Cortex of kidney (tissue), 1 donor: ENCODE data around the gene CFAP92.

Experiments
- DNase-seq: peaks from one replicate; lab custom pipeline; 2025; lab: John Stamatoyannopoulos, UW

Gene CFAP92, protein sequence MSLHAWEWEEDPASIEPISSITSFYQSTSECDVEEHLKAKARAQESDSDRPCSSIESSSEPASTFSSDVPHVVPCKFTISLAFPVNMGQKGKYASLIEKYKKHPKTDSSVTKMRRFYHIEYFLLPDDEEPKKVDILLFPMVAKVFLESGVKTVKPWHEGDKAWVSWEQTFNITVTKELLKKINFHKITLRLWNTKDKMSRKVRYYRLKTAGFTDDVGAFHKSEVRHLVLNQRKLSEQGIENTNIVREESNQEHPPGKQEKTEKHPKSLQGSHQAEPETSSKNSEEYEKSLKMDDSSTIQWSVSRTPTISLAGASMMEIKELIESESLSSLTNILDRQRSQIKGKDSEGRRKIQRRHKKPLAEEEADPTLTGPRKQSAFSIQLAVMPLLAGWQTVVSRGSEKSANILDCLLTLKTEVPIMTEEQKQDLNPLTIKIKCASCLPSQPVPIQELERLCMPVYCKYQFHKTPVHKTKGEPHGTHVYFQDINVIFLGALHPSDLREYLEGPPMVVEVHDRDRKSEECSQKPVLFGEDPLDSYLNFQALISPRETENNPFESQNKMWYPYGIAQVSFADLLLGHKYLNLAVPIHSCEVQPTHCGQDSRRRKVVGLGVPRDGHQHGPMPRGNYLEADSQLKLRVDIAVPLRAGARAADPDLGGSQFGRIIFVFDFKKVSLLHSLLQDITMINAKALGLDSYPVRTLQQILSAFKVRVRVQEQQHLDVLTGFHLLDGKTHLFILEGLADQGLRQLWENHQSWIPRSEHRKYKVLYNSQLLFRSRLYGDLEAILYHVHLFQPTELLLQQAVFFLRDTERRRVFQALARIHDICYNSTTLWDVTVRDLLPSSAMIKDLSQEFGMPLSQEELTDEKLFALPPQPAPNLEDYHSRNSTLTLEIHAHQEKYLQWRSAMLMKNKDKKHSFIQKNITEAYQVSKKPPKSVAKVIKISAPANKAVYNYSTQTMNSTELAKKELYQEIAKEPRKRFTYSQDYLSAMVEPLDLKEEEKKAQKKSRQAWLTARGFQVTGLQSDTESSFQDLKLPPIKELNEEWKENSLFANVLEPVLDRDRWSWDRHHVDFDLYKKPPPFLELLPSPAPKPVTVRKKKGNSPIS

GRCh38 chr3:128993461-128994172, at the start of gene CFAP92:
TSS of gene CFAP92 (minus strand) at chr3:128994076. CDS start at chr3:128993304, 772 bp downstream.
- no peak for DNase-seq

- DNase-seq, result no peak
Measured at GRCh38 chr3:129040579-129041300, 46.9 kb upstream of the CFAP92 start.

DNA sequence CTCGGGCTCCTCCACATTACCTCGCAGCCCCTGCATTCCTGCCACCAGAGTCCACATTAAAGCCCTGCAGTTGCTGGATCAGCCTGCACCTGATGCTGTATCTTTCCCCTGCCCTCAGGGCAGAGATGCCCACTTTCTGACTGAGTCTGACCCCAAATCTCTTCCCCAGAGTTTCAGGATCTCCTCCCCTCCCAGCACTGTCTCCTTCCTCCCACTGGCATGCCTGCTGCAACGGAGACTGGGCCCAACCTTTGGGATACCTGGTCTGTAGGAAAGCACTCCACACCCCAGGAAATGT, 46.1 kb upstream of the CFAP92 start:
- DNase-seq, result no peak

- DNase-seq, result no peak
Measured at GRCh38 chr3:129039271-129040038, 45.6 kb upstream of the CFAP92 start.

DNA sequence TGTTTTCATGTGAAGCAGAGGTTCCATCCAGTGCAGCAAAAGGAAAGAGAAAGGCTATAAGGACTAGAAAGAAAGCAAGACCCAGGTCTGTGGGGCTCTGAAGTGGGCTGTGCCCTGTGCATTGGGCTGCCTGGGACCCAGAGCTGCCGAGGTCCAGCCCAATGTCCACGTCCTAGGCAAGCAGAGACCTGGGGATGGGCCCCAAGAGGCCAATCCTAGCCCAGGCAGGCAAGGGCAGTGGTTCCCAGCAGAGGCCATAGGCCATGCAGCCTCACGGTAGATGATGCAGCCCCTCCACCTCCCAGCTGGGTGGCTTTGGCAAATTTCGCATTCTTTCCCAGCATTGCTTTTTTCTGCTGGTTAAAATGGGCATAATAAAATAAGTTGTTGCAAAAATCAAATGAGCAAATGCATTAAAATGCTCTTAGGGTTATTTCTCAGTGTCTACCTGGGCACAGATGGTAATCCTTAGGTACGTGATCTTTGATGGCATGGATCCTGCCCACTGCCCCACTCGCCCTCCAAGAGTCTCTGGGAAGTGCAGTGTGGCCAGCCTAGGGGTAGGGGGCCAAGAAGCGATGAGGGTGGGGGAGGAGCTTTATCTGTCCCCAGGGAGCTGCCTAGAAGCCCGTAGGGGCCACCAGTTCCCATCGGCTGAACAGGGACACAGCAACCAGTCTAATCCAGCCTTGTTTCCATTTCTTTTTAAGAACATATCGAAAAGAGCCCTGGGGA, 44.4 kb upstream of the CFAP92 start:
- DNase-seq, result no peak

DNA sequence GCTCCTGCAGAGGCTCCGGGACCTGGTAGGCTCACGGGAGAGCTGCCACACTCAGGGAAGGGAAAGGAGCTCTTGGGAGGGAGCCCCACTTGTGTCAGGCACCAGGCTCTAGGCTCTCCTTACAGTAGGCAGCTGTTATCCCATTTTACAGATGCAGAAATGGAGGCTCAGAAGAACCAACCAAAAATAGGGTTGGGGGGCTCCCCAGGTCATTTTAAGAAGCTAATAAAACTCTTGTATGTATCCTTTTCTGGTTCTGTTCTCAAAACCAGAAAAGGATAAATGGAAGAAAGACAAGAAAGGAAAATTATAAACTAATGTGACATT, 43.2 kb upstream of the CFAP92 start:
- DNase-seq, result no peak

DNA sequence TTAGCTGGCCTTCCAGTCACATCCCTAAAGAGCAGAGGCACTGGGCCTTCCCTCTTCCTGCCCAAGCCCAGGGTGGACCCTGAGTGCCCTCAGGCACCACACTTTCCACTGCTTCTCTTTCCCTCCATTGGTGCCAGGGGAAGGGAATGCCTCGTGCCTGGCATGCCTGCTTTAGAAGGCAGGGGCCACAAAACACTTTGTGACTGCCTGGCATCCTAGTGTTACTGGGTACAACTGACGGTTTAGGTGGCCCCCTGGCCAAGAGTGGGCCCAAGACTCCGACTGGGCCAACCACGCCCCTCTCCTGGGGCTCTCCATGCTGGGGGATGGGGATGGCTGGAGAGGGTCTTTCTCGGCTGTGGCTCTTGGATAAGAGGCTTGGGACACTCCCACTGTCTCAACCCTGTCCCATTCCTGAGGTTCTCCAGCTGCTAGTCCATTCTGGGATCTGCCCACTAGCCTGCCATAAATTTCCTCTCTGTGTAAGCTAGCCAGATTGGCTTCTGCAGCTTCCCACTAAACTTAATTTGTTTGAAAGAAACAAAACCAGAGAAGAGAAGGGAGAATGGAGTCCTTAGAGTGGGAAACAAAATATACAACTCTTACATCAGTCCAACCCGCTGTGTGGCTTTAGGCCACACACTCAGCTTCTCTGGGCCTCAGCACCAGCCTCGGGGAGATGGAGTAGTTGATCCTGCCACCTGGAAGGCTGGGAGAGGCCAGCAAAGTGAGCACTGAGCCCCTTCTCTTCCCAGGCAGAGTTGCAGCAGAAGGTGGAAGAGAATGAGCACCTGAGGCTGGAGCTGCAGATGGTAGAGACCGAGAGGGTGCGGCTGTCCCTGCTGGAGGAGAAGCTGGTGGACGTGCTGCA, 42.6 kb upstream of the CFAP92 start:
- no peak for DNase-seq

DNA sequence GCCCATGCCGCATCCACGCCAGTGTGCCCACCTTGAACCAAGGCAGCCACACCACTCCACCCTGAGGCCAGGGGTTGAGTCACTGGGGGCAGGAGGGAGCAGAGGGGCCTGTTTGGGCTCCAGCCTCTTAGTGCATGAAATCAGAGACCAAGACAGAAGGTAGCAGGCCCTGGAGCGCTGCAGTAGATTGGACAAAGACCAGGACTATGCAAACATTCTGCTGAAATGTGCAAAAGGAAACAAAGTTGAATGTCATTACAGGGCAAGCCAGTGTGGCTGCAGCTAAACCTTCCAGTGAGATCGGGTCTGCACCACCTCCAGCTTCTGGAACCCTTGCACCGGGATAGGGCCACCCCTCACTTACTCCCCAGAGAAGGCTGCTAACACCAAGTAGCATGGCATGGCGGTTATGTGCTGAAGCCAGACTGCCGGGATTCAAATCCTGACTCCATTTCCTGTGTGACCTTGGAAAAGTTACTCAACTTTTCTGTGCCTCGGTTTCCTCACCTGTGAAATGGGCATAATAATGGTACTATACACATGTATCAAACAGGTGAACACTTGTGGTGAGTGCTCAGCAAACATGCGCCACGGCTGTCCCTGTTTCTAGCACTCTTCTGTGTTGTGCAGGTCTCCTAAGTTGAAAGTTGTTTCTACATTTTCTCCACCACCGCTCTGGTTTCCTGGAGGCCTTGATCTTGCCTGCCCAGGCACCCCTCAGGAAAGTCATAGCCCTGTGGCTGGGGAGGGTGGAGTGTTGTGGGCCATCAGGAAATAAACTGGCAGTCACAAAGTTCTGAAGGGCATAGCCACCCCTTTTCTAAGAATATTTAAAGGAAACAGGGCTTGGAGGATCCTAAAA, 41.7 kb upstream of the CFAP92 start:
- no peak for DNase-seq

GRCh38 chr3:129034642-129035041, 40.8 kb upstream of the CFAP92 start:
- no peak for DNase-seq

DNA sequence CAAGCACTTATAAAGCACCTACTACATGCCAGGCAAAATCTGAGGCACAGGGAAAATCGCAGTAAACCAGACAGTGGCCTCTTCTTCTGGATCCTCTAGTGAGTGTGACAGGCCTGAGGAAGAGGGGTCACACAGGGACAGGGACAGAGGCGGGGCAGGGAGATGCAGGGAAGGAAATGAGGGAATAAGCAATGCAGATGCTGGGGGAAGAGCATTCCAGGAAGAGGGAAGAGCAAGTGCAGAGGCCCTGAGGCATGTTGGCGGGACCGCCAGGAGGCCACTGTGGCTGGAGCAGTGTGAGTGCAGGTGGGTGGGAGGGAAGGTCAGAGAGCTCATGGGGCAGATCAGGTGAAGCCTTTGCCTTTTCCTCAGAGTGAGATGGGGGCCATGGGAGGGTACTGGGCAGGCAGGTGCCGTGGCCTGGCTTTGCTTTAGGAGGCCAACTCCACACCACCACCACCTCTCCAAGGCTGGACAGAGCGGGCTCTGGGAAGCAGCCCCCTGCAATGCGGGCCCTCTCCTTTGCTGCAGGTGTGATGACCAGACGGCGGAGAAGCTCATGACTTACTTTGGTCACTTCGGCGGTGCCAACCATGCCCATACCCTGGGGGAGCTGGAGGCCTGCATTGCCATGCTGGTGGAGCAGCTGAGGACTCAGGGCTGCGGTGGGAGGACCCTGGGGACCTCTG, 39.9 kb upstream of the CFAP92 start:
- no peak for DNase-seq

GRCh38 chr3:129033151-129033550, 39.3 kb upstream of the CFAP92 start:
- DNase-seq, result no peak

GRCh38 chr3:129032716-129033115, 38.8 kb upstream of the CFAP92 start:
- DNase-seq, result no peak

GRCh38 chr3:129031476-129032215, 37.8 kb upstream of the CFAP92 start:
- no peak for DNase-seq

DNA sequence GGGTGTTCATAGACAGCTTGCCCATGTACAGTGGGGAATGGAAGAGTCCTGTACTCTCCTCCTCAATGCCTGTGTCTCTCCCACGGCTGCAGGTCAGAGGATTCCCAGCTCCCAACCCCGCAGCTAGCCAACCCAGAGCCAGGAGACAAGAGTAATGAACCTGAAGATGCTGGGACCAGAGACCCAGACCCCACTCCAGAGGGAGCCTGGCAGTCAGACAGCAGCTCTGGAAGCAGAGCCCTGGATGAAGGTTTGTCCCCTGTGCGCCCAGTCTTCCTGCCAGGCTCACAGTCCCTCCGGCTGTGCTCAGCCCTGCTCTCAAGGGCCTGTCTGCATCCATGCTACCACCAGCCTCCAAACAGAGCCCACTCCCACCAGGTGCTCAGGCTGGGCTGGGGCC, 36.7 kb upstream of the CFAP92 start:
- DNase-seq, result no peak

DNA sequence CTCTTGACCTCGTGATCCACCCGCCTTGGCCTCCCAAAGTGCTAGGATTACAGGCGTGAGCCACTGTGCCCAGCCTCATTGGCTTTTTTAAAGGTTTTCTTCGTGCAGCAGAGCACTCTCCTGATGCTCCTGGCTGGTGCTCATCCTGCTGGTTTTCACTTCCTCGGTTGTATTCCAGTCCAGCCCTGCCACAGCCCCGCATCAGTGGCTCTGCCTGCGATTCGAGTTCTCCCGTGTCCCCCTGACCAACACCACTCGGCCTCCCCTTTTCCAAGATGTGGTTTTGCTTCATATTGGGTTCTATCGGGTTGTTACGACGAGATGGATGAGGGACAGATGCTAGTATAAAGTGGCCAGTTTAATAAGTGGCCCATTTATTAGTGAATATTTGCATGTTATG, 35.0 kb upstream of the CFAP92 start:
- DNase-seq, result no peak

GRCh38 chr3:129027544-129027880, 33.6 kb upstream of the CFAP92 start:
- no peak for DNase-seq
